Tongue (tissue), 2 donors: ENCODE results near the gene ODF4. TPM values are rescaled to one million over a fixed set of nuclear protein-coding genes. Genes with fewer than 3 reads are reported as not detected.
A peak's percentile ranks its signal among the peaks of the same experiment; 100 is the strongest.

ENCODE experiments used
- DNase-seq: peaks from one replicate; pipeline ENCODE4 v3.0.0-alpha.2; 2015
- total RNA-seq: library from RNA; depleted of rRNA; stranded (reverse); fragments of >200 nt; gene quantifications from one replicate; pipeline ENCODE4 v1.2.3, GENCODE V29; 2014

ODF4 gene, protein sequence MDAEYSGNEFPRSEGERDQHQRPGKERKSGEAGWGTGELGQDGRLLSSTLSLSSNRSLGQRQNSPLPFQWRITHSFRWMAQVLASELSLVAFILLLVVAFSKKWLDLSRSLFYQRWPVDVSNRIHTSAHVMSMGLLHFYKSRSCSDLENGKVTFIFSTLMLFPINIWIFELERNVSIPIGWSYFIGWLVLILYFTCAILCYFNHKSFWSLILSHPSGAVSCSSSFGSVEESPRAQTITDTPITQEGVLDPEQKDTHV
- not detected for total RNA-seq

DNA sequence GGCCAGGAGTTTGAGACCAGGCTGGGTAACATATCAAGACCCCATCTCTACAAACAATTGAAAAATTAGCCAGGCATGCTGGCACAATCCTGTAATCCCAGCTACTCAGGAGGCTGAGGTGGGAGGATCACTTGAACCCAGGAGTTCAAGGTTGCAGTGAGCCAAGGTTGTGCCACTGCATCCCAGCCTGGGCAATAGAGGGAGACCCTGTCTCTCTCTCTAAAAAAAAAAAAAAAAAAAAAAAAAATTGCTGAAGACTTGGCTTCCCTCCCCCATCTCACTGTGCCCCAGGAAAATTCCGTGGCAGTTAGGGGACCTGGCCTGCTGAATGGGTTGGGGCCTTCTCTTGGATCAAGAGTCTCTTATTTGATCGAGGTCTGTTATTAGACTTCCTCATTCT lies at the start of gene ODF4:
TSS of gene ODF4 (plus strand) at position 301 of the 400 bp plus-strand sequence. CDS start 212 bp downstream, outside the sequence.
- DNase-seq = no peak

DNA sequence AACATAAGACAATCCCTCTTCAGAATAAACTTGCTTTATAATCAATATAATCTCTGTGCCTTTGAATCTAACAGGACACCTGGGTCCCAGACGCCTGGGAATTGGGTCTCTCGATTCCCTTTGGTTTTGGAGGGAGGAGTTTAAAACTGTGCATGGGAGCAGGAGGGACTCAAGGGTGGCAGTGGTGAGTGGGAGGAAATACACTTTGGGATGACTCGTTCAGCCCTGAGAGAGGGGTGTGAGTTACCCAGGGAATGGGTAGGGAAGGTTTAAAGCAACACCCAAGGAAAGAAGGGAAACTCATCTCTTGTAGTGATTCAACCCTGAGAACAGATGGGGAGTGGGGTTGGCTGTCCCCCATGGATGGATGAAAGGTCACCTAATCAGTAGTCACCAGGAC lies 49.6 kb upstream of the ODF4 start:
- DNase-seq = no peak

DNA sequence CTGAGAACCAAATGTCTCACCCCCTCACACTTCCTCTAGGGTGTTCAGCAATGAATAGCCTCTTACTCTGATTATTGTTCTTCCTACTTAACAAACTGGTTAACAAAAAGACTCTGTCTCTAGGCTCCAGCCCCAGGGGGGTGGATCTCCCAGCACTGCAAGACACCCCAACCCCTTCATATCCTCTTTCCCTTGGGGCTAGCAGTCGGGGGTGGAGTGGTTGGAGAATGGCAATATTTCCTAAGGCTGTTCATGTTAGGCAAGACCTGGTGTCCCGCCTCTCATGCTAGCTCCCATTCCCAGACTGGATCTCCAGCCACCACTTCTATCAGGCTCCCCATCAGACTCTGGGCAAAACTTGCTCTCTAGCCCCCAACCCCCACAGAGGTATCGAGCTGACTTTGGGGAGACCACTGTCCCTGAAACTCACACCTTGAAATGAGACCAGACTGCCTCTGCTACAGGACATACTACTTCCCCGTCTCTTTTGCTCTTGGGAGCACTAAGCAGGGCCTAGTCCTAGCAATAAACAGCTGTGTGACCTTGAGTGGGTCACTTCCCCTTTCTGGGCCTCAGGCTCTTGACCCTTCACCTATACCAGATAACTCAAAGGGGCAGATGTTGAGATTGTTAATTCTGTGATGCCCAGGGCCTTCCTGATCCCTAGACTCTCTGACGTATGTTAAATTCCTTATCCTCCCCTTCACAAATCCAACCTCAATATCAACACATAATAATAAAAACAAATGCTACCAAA lies 46.8 kb upstream of the ODF4 start:
- DNase-seq = no peak

DNA sequence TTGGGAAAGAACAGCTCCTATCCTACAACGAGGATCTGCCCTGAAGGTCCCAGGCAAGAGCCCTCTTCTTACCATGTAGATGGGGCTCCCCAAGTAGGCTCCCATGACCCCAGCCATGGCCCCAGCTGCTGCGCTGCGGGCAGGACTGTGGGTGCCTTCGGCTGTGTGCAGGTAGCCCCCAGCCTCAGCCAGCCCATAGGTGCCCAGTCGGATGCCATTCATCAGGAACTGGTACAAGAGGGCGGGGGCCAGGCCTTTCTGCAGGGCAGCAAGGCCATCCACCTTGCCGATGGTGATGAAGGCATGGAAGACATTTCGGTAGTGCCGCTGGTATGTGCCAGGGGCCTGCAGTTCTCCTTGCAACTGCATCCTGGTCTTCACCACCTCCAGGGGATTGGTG lies 45.3 kb upstream of the ODF4 start:
- DNase-seq = no peak

DNA sequence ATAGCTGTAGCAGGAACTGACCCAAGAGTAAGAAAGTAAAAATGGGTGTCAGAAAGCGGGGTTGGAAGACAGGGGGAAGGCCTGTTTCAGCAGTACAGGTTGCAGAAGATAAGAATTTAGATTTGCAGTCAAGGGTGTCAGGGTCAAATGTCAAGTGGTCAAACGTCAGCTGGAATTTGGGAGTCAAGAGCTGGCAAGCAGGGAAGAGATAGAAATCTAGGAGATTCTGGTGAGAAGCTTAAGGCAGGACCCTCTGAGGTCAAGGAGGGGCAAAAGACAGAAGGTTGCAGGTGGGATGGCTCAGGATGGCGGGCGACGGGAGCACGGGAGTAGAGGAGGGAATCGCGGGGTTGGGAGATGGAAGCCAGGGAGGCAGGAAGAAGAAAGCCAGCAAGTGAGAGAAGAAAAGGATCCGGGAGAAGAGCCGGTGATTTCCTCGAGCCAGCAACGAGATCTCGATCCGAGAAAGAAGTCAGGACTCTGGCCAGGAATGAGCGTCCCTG lies 44.8 kb upstream of the ODF4 start:
- no peak for DNase-seq

DNA sequence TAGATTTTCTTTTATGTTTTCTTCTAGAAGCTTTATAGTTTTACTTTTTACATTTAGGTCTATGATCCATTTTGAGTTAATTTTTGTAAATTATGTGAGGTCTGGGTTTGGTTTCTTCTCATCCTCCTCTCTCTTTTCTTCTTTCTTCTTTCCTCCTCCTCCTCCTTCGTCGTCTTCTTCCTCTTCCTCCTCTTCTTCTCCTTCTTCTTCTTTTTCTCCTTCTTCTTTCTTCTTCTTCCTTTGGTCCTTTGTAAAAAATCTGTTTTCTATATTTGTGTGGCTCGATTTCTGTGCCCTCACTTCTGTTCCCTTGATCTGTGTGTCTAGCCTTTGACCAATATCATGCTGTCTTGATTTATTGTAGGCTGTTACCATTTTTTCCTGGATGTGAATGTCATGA lies 39.4 kb upstream of the ODF4 start:
- DNase-seq = no peak

DNA sequence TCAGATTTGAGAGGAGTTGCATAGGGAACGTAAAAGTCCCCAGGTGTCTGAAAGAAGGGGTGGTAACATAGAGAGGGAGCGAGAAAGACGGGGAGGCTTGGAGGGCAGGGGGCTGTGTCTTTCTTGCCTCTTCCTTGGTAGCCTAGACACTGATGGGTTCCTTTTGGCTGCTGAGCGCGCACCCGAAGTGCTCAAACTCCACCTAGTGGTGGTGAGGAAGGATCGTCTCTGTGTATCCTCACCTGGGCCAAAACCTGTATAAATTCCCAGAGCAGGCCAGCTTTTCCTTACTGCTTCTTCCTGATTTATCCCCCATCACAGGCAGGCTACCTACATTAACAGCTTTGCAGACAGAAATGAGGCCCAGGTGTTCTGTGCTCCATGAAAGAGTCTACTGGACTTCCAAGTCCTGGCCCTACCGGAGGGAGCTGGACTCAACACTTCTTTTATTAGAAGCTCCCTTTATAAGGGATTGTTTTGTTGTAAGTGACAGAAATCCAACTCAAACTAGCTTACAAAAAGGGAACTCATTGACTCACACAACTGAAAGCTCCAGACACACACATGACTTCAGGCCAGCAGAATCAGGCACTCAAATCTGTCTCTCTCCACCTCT lies 38.9 kb upstream of the ODF4 start:
- DNase-seq = peak; percentile 82

DNA sequence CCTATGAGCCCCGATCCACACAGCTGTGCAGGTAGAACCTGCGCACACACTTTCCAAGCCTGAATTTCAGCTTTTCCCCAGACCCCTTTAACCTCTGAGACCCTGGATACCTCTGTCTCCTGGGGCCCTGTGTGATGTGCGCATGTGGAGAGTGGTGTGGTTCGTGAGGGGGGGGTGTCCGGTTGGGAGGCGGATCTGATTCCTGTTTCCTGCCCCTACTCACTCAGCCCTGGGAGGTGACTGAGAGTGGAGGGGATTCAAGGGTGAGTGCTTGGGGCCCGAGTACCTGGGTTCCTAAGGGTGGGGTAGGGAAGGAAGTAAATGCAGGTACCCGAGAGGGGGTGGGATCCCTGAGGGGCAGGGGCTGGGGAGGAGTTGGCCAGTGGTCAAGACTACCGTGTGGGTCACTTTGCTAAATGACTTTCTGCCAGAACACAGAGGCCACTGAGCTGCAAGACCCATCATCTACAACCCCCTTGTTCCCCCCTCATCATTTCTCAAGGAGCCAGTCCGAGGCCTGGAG lies 29.0 kb upstream of the ODF4 start:
- DNase-seq = no peak

DNA sequence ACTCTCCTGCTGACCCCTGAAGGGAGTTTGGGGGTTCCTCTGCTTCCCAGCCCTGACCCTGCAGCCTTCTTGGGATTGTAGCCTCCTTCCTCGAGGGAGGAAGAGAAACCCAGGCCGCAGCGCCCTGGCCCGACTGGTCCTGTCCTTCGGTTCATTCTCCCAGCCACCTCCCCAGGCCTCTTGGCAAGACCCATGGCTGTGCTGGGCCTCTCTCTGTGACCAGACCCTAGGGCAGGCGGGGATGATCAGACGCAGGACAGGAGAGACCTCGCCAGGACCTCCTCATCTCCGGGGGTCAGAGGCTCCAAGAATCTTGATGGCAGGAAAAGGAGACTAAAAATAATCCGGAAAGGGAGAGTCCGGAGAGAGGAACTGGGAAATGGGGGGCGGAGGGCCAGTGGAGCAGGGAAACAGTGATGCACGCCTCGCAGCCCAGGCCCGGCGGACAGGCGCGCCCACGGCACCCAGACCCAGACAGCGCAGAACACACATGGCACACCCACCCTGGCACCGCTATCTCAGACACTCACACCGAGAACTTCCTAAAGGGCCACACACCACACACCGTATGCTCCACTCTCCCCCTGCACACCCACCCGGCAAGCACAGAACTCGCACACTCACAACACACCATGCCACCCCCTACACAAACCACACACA lies 28.4 kb upstream of the ODF4 start:
- no peak for DNase-seq

DNA sequence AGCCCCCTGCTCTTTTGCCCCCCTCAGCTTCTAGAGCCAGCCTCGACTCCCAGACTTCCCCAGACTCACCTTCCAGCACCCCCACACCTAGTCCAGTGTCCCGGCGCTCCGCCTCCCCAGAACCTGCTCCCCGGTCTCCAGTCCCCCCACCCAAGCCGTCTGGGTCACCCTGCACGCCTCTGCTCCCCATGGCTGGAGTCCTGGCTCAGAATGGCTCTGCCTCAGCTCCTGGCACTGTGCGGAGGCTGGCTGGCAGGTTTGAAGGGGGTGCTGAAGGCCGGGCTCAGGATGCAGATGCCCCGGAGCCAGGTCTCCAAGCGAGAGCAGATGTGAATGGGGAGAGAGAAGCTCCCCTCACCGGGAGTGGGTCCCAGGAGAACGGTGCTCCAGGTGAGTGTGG lies 27.4 kb upstream of the ODF4 start:
- no peak for DNase-seq

DNA sequence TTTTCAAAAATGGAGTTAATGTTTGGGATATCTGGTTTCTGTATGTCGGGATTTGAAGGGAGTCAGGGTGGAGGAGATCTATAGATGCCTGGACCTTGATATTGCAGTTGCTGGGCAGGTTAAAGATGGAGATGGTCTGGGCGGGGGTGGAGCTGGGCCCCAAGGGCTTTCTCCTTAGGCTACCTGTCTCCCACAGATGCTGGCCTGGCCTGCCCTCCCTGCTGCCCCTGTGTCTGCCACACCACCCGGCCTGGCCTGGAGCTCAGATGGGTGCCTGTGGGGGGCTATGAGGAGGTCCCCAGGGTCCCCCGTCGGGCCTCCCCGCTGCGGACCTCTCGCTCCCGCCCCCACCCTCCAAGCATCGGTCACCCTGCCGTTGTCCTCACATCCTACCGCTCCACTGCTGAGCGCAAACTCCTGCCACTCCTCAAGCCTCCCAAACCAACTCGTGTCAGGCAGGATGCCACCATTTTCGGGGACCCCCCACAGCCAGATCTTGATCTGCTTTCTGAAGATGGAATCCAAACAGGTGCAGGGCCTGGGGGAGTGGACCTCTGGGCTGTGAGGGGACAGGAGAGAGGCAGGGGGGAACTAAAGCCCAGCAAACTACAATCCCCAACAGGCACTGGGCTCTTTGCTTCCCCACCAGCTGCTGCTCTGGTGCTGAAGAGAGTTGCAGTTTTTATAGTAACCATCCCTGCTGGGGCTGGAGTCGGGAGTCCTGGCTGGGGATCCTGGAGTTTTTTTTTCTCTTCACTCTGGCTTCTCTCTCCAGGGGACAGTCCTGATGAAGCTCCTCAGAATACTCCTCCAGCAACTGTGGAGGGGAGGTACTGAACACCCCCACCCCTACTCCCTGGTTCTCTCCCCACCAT lies 26.7 kb upstream of the ODF4 start:
- no peak for DNase-seq

DNA sequence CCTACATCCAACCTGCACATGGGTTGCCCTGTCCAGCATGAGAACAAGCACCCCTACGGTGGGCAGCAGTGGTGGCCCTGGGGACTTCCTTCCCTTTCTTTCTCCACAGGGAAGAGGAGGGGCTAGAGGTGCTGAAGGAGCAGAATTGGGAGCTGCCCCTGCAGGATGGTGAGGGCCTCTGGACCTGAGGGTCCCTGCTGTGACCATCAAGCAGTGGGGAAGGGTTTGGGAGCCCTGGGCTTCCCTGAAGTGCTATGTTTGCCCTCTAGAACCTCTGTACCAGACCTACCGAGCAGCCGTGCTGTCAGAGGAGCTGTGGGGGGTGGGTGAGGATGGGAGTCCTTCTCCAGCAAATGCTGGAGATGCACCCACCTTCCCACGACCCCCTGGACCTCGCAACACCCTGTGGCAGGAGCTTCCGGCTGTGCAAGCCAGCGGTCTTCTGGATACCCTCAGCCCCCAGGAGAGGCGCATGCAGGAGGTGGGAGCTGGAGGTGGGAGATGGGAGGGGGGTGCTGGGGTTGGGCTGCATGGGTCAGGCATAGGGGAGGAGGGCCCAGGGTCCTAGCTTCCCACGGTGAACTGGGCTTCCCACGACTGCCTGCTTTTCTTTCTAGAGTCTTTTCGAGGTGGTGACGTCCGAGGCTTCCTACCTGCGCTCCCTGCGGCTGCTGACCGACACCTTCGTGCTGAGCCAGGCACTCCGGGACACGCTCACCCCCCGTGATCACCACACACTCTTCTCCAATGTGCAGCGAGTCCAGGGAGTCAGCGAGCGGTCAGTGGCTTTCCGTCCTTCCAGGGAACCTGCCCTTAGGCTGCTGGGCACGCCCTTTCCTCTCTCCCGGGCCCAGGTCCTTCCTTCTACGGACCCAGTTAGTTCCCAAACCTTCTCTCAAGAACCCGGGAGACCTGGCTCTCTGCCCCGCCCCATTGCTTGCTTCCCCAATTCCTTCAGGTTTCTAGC lies 24.6 kb upstream of the ODF4 start:
- DNase-seq = no peak

DNA sequence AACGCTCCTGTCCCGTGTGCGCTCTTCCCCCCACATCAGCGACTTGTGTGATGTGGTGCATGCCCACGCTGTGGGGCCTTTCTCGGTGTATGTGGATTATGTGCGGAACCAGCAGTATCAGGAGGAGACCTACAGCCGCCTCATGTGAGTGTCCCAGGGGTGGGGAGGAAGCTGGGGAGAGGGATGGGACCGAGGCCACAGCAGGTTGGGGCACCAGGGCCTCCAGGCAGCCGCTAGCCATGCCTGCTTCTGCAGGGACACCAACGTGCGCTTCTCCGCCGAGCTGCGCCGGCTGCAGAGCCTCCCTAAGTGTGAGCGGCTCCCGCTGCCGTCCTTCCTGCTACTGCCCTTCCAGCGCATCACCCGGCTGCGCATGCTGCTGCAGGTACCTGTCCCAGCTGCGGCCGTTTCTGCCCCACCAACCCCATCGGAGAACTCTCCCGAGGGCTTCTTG lies 23.8 kb upstream of the ODF4 start:
- DNase-seq = no peak

DNA sequence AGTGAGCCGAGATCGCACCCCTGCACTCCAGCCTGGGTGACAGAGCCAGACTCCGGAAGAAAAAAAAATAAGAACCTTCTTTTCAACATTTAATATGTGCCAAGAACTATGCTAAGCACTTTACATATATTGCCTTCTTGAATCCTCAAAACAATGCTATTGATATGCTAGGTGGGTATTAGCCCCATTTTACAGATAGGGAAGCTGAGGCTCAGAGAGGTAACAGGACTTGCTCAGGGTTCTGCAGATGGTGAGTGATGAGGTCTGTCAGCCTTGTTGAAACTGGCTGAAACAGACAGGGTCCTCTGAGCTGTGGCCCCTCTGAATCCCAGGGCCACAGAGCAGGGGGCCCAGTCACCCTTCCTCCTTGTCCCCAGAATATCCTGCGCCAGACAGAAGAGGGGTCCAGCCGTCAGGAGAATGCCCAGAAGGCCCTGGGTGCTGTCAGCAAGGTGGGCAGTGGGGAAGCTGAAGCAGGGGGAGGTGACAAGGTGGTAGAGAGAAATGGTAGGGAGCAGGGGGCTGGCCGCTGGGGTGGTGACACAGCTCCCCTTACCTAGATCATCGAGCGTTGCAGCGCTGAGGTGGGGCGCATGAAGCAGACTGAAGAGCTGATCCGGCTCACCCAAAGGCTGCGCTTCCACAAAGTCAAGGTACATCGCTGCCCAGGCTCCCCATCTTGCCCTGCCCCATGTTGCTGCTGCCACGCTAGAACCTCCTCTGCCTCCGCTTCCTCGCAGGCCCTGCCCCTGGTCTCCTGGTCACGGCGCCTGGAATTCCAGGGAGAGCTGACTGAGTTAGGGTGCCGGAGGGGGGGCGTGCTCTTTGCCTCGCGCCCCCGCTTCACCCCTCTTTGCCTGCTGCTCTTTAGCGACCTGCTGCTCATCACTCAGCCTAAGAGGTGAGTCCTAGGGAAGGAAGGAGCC lies 21.4 kb upstream of the ODF4 start:
- no peak for DNase-seq

DNA sequence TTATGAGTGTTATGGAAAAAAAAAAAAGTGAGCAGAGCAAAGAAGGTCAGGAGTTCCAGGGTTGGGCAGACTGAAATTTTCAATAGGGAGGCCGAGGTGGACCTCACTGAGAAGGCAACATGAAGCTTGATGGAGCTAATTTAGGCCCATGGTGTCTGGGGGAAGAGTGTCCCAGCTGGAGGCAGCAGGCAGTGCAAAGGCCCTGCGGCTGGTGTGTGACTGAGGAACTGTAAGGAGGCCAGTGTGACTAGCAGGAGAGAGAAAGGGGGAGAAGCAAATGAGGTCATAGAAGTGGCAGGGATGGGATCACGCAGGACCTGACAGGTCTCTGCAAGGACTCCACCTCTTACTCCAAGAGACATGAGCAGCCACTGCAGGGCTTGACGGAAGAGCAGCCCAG lies 19.4 kb upstream of the ODF4 start:
- DNase-seq = no peak

DNA sequence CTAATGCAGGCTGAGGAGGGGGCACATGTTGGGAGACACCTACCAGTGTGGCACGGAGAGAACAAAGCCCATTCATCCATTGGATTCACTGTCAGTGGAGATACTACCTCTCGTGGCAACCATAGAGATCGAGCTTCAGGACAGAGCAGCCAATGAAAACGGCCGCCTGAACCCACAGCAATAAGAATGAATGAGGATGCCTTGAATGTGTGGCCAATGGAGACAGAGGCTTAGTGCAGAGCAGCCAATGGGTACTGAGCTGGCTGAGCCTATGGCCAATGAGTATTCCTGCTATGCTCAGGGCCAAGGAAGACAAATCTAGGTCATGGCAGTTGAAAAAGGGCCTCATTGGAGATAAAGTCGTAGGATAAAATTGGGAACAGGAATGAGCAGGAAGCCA lies 18.6 kb upstream of the ODF4 start:
- DNase-seq = no peak

DNA sequence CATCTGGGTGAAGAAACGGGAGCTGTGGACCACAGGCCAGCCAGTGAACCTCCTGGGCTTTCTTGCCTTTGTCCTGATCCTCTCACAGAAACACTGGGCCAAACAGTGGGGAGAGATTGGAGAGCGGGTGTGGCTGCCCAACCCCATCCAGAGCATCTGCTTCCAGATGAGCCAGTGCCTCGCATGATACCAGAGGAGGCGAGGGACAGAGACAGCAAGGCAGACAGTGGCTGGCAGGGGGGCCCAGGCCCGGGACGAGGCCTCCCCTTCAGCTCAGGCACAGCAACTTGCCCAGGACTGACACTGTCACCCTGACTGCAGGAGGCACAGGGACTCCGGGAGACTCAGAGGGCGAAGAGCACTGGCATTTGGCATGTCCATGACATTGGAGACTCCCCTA lies 17.6 kb upstream of the ODF4 start:
- no peak for DNase-seq

DNA sequence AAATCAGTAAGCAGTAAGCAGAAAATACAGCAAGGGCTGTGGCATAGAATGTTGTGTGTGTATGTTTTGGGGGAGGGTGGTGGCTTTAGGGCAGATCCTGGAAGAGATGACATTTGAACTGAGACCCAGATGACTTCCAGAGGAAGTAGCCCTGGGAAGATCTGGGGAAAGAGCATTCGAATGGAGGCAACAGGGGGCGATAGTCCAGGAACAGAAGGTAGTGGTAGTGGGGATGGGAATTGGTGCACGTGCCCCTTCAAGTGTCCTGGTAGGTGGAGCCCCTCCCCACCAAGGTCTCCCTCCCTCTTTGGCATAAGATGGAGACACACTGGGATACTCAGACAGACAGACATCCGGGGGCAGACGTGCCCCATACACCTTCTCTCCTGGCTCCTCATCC lies 15.5 kb upstream of the ODF4 start:
- DNase-seq = no peak

DNA sequence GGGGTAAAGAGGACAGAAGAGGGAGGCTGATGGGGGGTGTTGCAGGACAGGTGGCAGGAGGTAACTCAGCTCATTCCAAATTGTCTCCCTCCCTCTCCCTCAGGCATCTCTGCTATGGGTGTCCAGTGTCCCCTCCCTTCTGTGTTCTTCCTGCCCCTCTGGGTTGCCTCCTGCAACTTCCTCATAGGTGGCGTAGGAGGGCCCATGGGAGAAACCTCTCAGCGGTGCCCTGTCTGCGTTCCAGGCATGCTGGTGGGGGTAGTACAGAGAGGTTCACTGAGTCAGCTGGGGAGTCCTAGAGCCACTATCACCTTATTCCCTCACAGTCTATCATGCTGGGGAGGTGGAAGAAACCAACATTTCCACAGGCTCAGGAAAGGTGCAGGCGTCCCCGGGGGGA lies 14.7 kb upstream of the ODF4 start:
- no peak for DNase-seq
